Measurements from ENCODE around the gene FAM151A.

Gene FAM151A

GRCh38 chr1:54623216-54624007 is at the start of gene FAM151A:
TSS of gene FAM151A (minus strand) at chr1:54623525. CDS start at chr1:54623395, 130 bp downstream.
- no peaks in the 10 kb centered on the region for H3K36me3 ChIP-seq (ENCODE audit: control insufficient read depth, insufficient read depth, low read length)
- no peaks in the 10 kb centered on the region for H3K9me3 ChIP-seq (ENCODE audit: control insufficient read depth, low read length)
- H3K4me1 ChIP-seq (ENCODE audit: control insufficient read depth, insufficient read depth, low read length) = peaks cover 3% of the 10 kb centered on the region
- H3K27me3 ChIP-seq (ENCODE audit: control insufficient read depth, insufficient read depth, low read length) = no peaks in the 10 kb centered on the region
- H3K4me3 ChIP-seq (ENCODE audit: low read length) = no peak within 1 kb of the TSS
- no peak within 1 kb of the TSS for H3K9ac ChIP-seq (ENCODE audit: low read length)

GRCh38 chr1:54671985-54672608 is 48.8 kb upstream of the FAM151A start:
- H3K27me3 ChIP-seq (ENCODE audit: control insufficient read depth, insufficient read depth, low read length) = no peaks in the 10 kb centered on the region
- H3K36me3 ChIP-seq (ENCODE audit: control insufficient read depth, insufficient read depth, low read length) = no peaks in the 10 kb centered on the region
- H3K9ac ChIP-seq (ENCODE audit: low read length) = no peak overlapping the region
- no peaks in the 10 kb centered on the region for H3K9me3 ChIP-seq (ENCODE audit: control insufficient read depth, low read length)
- H3K4me1 ChIP-seq (ENCODE audit: control insufficient read depth, insufficient read depth, low read length) = no peaks in the 10 kb centered on the region
- H3K4me3 ChIP-seq (ENCODE audit: low read length) = no peak overlapping the region

- H3K4me3 ChIP-seq (ENCODE audit: low read length) = no peak overlapping the region
- H3K9me3 ChIP-seq (ENCODE audit: control insufficient read depth, low read length) = no peaks in the 10 kb centered on the region
- no peaks in the 10 kb centered on the region for H3K36me3 ChIP-seq (ENCODE audit: control insufficient read depth, insufficient read depth, low read length)
- H3K4me1 ChIP-seq (ENCODE audit: control insufficient read depth, insufficient read depth, low read length) = no peaks in the 10 kb centered on the region
- no peaks in the 10 kb centered on the region for H3K27me3 ChIP-seq (ENCODE audit: control insufficient read depth, insufficient read depth, low read length)
- H3K9ac ChIP-seq (ENCODE audit: low read length) = no peak overlapping the region
Observed at GRCh38 chr1:54668567-54668966, 45.2 kb upstream of the FAM151A start.

- H3K4me3 ChIP-seq (ENCODE audit: low read length) = no peak overlapping the region
- H3K9ac ChIP-seq (ENCODE audit: low read length) = no peak overlapping the region
- no peaks in the 10 kb centered on the region for H3K27me3 ChIP-seq (ENCODE audit: control insufficient read depth, insufficient read depth, low read length)
- no peaks in the 10 kb centered on the region for H3K9me3 ChIP-seq (ENCODE audit: control insufficient read depth, low read length)
- H3K4me1 ChIP-seq (ENCODE audit: control insufficient read depth, insufficient read depth, low read length) = no peaks in the 10 kb centered on the region
- no peaks in the 10 kb centered on the region for H3K36me3 ChIP-seq (ENCODE audit: control insufficient read depth, insufficient read depth, low read length)
Observed at GRCh38 chr1:54667797-54668196, 44.5 kb upstream of the FAM151A start.

- H3K9ac ChIP-seq (ENCODE audit: low read length) = no peak overlapping the region
- no peaks in the 10 kb centered on the region for H3K4me1 ChIP-seq (ENCODE audit: control insufficient read depth, insufficient read depth, low read length)
- no peak overlapping the region for H3K4me3 ChIP-seq (ENCODE audit: low read length)
- H3K9me3 ChIP-seq (ENCODE audit: control insufficient read depth, low read length) = no peaks in the 10 kb centered on the region
- H3K27me3 ChIP-seq (ENCODE audit: control insufficient read depth, insufficient read depth, low read length) = no peaks in the 10 kb centered on the region
- no peaks in the 10 kb centered on the region for H3K36me3 ChIP-seq (ENCODE audit: control insufficient read depth, insufficient read depth, low read length)
Observed at GRCh38 chr1:54666333-54666732, 43.0 kb upstream of the FAM151A start.

GRCh38 chr1:54665852-54666251 is 42.5 kb upstream of the FAM151A start:
- Histone ChIP-seq H3K4me1 (ENCODE audit: control insufficient read depth, insufficient read depth, low read length) (no peaks in the 10 kb centered on the region), H3K27me3 (ENCODE audit: control insufficient read depth, insufficient read depth, low read length) (no peaks in the 10 kb centered on the region), H3K36me3 (ENCODE audit: control insufficient read depth, insufficient read depth, low read length) (no peaks in the 10 kb centered on the region), H3K4me3 (ENCODE audit: low read length) (no peak overlapping the region), H3K9ac (ENCODE audit: low read length) (no peak overlapping the region), H3K9me3 (ENCODE audit: control insufficient read depth, low read length) (no peaks in the 10 kb centered on the region)

- Histone ChIP-seq H3K4me3 (ENCODE audit: low read length) (no peak overlapping the region), H3K27me3 (ENCODE audit: control insufficient read depth, insufficient read depth, low read length) (no peaks in the 10 kb centered on the region)
Observed at GRCh38 chr1:54664364-54664763, 41.0 kb upstream of the FAM151A start.

GRCh38 chr1:54663725-54664124 is 40.4 kb upstream of the FAM151A start:
- H3K4me3 ChIP-seq (ENCODE audit: low read length) = no peak overlapping the region
- no peaks in the 10 kb centered on the region for H3K36me3 ChIP-seq (ENCODE audit: control insufficient read depth, insufficient read depth, low read length)
- no peaks in the 10 kb centered on the region for H3K27me3 ChIP-seq (ENCODE audit: control insufficient read depth, insufficient read depth, low read length)
- no peak overlapping the region for H3K9ac ChIP-seq (ENCODE audit: low read length)
- no peaks in the 10 kb centered on the region for H3K4me1 ChIP-seq (ENCODE audit: control insufficient read depth, insufficient read depth, low read length)
- H3K9me3 ChIP-seq (ENCODE audit: control insufficient read depth, low read length) = no peaks in the 10 kb centered on the region

More at GRCh38 chr1:54664364-54664763, 41.0 kb upstream of the FAM151A start:
- Histone ChIP-seq H3K4me1 (ENCODE audit: control insufficient read depth, insufficient read depth, low read length) (no peaks in the 10 kb centered on the region), H3K9ac (ENCODE audit: low read length) (no peak overlapping the region), H3K9me3 (ENCODE audit: control insufficient read depth, low read length) (no peaks in the 10 kb centered on the region), H3K36me3 (ENCODE audit: control insufficient read depth, insufficient read depth, low read length) (no peaks in the 10 kb centered on the region)

GRCh38 chr1:54658164-54658913 is 35.0 kb upstream of the FAM151A start:
- H3K27me3 ChIP-seq (ENCODE audit: control insufficient read depth, insufficient read depth, low read length) = no peaks in the 10 kb centered on the region
- H3K4me1 ChIP-seq (ENCODE audit: control insufficient read depth, insufficient read depth, low read length) = no peaks in the 10 kb centered on the region
- no peaks in the 10 kb centered on the region for H3K9me3 ChIP-seq (ENCODE audit: control insufficient read depth, low read length)
- H3K9ac ChIP-seq (ENCODE audit: low read length) = no peak overlapping the region
- no peaks in the 10 kb centered on the region for H3K36me3 ChIP-seq (ENCODE audit: control insufficient read depth, insufficient read depth, low read length)
- H3K4me3 ChIP-seq (ENCODE audit: low read length) = no peak overlapping the region

GRCh38 chr1:54653036-54653435 is 29.7 kb upstream of the FAM151A start:
- no peak overlapping the region for H3K9ac ChIP-seq (ENCODE audit: low read length)
- no peaks in the 10 kb centered on the region for H3K27me3 ChIP-seq (ENCODE audit: control insufficient read depth, insufficient read depth, low read length)
- no peak overlapping the region for H3K4me3 ChIP-seq (ENCODE audit: low read length)
- H3K36me3 ChIP-seq (ENCODE audit: control insufficient read depth, insufficient read depth, low read length) = no peaks in the 10 kb centered on the region
- H3K9me3 ChIP-seq (ENCODE audit: control insufficient read depth, low read length) = no peaks in the 10 kb centered on the region
- peaks cover 21% of the 10 kb centered on the region for H3K4me1 ChIP-seq (ENCODE audit: control insufficient read depth, insufficient read depth, low read length)

- Histone ChIP-seq H3K9me3 (ENCODE audit: control insufficient read depth, low read length) (no peaks in the 10 kb centered on the region), H3K4me3 (ENCODE audit: low read length) (no peak overlapping the region), H3K36me3 (ENCODE audit: control insufficient read depth, insufficient read depth, low read length) (no peaks in the 10 kb centered on the region), H3K27me3 (ENCODE audit: control insufficient read depth, insufficient read depth, low read length) (no peaks in the 10 kb centered on the region), H3K9ac (ENCODE audit: low read length) (no peak overlapping the region), H3K4me1 (ENCODE audit: control insufficient read depth, insufficient read depth, low read length) (peaks cover 21% of the 10 kb centered on the region)
Observed at GRCh38 chr1:54652168-54652567, 28.8 kb upstream of the FAM151A start.

- Histone ChIP-seq H3K27me3 (ENCODE audit: control insufficient read depth, insufficient read depth, low read length) (no peaks in the 10 kb centered on the region), H3K36me3 (ENCODE audit: control insufficient read depth, insufficient read depth, low read length) (no peaks in the 10 kb centered on the region), H3K4me1 (ENCODE audit: control insufficient read depth, insufficient read depth, low read length) (peaks cover 21% of the 10 kb centered on the region), H3K9ac (ENCODE audit: low read length) (no peak overlapping the region), H3K4me3 (ENCODE audit: low read length) (no peak overlapping the region), H3K9me3 (ENCODE audit: control insufficient read depth, low read length) (no peaks in the 10 kb centered on the region)
Observed at GRCh38 chr1:54651608-54652007, 28.3 kb upstream of the FAM151A start.
